ENCODE results near the gene ORAI2.
"Not testable (repeated sequence)": the region's sequence is repeated elsewhere in the genome, so short reads cannot be mapped to it uniquely, and the experiment has no call there.

Gene ORAI2

GRCh38 chr7:102468478-102469350 lies 35.3 kb downstream of the ORAI2 start:
- no peak for DNase-seq (ENCODE audit: low spot score)
- FAIRE-seq = no peak

- FAIRE-seq = no peak
Observed at GRCh38 chr7:102469351-102469971, 36.1 kb downstream of the ORAI2 start.

GRCh38 chr7:102469972-102470825 lies 36.8 kb downstream of the ORAI2 start:
- FAIRE-seq (no peak), DNase-seq (ENCODE audit: low spot score) (no peak)

More at GRCh38 chr7:102469351-102469971, 36.1 kb downstream of the ORAI2 start:
- no peak for DNase-seq (ENCODE audit: low spot score)

GRCh38 chr7:102471791-102472125 lies 38.4 kb downstream of the ORAI2 start:
- no peak for FAIRE-seq
- no peak for DNase-seq (ENCODE audit: low spot score)

DNA sequence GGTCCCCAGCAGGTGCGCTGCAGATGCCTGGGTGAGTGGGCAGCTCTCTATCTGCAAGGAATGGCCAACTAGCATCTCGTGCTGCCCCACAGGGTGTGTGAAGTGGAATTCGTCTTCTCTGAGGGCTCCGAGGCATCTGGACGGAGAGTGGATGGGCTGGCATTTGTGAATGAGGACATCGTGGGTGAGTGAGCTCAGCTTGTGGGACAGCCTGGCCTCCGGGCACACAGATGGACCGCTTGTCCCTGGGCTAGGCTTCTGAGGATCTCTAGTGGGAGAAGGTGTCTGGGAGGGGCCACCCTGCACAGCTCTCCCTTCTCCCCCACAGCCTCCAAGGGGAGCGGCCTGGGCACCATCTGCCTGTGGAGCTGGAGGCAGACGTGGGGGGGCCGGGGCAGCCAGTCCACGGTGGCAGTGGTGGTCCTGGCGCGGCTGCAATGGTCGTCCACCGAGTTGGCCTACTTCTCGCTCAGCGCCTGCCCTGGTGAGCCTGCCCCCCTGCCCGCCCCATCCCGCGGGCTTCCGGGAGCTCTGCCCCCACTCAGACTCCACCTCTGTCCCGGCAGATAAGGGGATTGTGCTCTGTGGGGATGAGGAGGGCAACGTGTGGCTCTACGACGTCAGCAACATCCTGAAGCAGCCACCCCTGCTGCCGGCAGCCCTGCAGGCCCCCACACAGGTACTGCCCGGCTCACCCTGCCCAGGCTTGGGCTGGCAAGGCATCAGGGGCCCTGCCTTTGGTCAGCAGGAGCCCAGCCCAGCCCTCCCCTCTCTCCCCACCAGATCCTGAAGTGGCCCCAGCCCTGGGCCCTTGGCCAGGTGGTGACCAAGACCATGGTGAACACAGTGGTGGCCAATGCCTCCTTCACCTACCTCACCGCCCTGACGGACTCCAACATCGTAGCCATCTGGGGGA lies 39.0 kb downstream of the ORAI2 start:
- DNase-seq (ENCODE audit: low spot score) = no peak
- no peak for FAIRE-seq

- FAIRE-seq = no peak
- DNase-seq (ENCODE audit: low spot score) = no peak
Observed at GRCh38 chr7:102473271-102473991, 40.1 kb downstream of the ORAI2 start.

- not testable (repeated sequence) for FAIRE-seq; DNase-seq (ENCODE audit: low spot score)
Observed at GRCh38 chr7:102474116-102474515, 40.7 kb downstream of the ORAI2 start.

DNA sequence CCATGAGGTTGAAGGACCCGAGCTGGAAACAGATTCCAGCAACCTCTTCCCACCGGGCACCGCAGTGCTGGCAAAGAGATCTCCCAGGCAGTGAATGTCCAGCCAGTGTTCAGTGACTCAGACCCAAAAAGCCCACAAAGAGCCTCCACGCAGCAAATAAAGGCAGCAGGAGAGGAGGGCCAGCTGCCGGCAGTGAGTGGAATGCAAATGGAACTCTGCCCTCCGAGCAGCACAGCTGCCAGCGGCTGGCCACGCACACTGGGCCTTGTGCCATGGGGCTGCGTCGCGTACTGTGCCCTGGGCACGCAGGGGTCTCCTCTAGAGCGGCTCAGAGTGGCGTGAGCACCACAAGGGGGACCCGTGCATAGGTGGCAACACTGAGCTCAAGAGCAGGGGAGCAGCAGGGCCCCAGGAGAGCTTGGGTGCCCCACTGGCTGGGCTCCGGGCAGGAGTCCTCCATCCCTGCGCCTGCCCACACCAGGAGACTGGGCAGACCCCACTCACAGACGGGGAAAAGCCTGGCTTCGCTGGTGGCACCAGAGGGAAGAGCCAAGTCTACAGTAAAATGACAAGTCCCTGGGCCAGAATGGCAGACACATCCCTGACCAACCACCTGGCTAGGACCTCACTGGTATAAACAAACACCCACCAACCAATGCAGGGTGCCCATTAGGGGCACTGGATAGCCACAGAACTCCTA lies 41.5 kb downstream of the ORAI2 start:
- not testable (repeated sequence) for DNase-seq (ENCODE audit: low spot score); FAIRE-seq

- not testable (repeated sequence) for FAIRE-seq
- peak; percentile 15 for DNase-seq (ENCODE audit: low spot score)
Observed at GRCh38 chr7:102478314-102479208, 45.2 kb downstream of the ORAI2 start, which contains the start of gene POLR2J. Gene POLR2J (minus strand): TSS chr7:102478922. CDS start chr7:102478860, 62 bp downstream.

GRCh38 chr7:102479209-102479584 lies 45.8 kb downstream of the ORAI2 start:
- not testable (repeated sequence) for DNase-seq (ENCODE audit: low spot score); FAIRE-seq

GRCh38 chr7:102479982-102480637 lies 46.7 kb downstream of the ORAI2 start:
- DNase-seq (ENCODE audit: low spot score); FAIRE-seq: not testable (repeated sequence)

GRCh38 chr7:102481962-102482361 lies 48.6 kb downstream of the ORAI2 start:
- not testable (repeated sequence) for FAIRE-seq

GRCh38 chr7:102484317-102484716 lies 50.9 kb downstream of the ORAI2 start:
- DNase-seq (ENCODE audit: low spot score); FAIRE-seq: not testable (repeated sequence)

More at GRCh38 chr7:102481962-102482361, 48.6 kb downstream of the ORAI2 start:
- DNase-seq (ENCODE audit: low spot score) = not testable (repeated sequence)

DNA sequence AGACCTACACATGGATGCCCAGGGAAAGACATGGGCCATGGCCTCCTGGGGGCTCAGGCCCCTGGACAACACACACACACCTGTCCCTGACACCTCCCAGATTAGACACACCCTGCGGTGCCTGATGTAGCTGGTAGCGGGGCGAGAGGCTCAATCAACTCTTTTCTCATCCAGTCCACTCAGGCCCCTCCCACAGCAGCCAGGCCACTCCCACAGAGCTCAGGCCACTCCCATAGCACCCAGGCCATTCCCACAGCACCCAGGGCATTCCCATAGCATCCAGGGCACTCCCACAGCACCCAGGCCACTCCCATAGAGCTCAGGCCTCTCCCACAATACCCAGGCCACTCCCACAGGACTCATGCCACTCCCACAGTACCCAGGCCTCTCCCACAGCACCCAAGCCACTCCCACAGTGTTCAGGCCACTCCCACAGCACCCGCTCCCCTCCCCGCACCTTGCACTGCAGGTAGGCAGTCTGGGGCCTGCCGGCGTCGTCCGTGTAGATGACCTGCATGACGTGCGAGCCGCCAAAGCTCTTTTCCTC lies 57.2 kb downstream of the ORAI2 start:
- not testable (repeated sequence) for FAIRE-seq; DNase-seq (ENCODE audit: low spot score)

GRCh38 chr7:102493220-102493935 lies 60.0 kb downstream of the ORAI2 start:
- FAIRE-seq; DNase-seq (ENCODE audit: low spot score): not testable (repeated sequence)

DNA sequence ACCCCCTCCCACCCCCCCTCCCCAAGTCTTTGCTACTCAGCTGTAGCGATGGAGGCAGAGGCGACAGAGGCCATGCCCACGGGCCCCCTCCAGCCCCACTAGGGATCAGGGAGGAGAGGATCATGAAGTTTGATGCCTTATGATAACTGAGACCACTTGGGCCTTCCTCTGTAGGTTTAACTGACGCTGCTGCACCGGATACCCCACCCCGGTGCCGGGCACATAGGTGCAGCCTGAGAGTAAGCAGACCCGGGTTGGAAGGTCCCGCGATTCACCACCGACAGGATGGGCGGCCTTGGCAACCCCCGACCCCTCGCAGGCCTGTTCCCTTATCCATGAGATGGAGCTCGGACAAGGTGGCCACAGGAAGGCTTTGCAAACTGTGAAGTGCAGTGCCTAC lies 60.7 kb downstream of the ORAI2 start:
- not testable (repeated sequence) for FAIRE-seq; DNase-seq (ENCODE audit: low spot score)

All from RCC 7860 (cell line).